Activated naive CD8-positive, alpha-beta T cell (primary cell): ENCODE data around the gene CFAP57.

Experiments
- H3K27ac Mint-ChIP-seq: one replicate; pipeline ENCODE4 v1.8.0; 2021; ENCODE audit warnings: mixed read lengths
- H3K27me3 Mint-ChIP-seq: one replicate; pipeline ENCODE4 v1.8.0; 2021; ENCODE audit warnings: mixed read lengths
- H3K36me3 Mint-ChIP-seq: one replicate; pipeline ENCODE4 v1.8.0; 2021; ENCODE audit warnings: mixed read lengths
- H3K4me1 Mint-ChIP-seq: one replicate; pipeline ENCODE4 v1.8.0; 2021; ENCODE audit warnings: low read depth, mixed read lengths
- H3K4me3 Mint-ChIP-seq: one replicate; pipeline ENCODE4 v1.8.0; 2021; ENCODE audit warnings: mild to moderate bottlenecking, mixed read lengths
- H3K9me3 Mint-ChIP-seq: one replicate; pipeline ENCODE4 v1.8.0; 2021; ENCODE audit warnings: low read depth, mixed read lengths

CFAP57 gene

GRCh38 chr1:43229826-43230780 is 58.0 kb downstream of the CFAP57 start:
- Mint-ChIP-seq H3K4me1 (no peaks in the 10 kb centered on the region), H3K27ac (no peak overlapping the region), H3K9me3 (no peaks in the 10 kb centered on the region), H3K27me3 (peaks cover 2% of the 10 kb centered on the region), H3K4me3 (no peak overlapping the region), H3K36me3 (no peaks in the 10 kb centered on the region)

GRCh38 chr1:43232074-43232473 is 59.9 kb downstream of the CFAP57 start:
- no peak overlapping the region for H3K27ac Mint-ChIP-seq
- no peaks in the 10 kb centered on the region for H3K9me3 Mint-ChIP-seq
- peaks cover 3% of the 10 kb centered on the region for H3K27me3 Mint-ChIP-seq
- H3K36me3 Mint-ChIP-seq, result no peaks in the 10 kb centered on the region
- no peak overlapping the region for H3K4me3 Mint-ChIP-seq
- H3K4me1 Mint-ChIP-seq, result no peaks in the 10 kb centered on the region

GRCh38 chr1:43232482-43232881 is 60.4 kb downstream of the CFAP57 start:
- Mint-ChIP-seq H3K27ac (no peak overlapping the region), H3K9me3 (no peaks in the 10 kb centered on the region), H3K36me3 (no peaks in the 10 kb centered on the region), H3K4me3 (no peak overlapping the region), H3K4me1 (no peaks in the 10 kb centered on the region), H3K27me3 (peaks cover 3% of the 10 kb centered on the region)

- Mint-ChIP-seq H3K4me1 (no peaks in the 10 kb centered on the region), H3K27ac (no peak overlapping the region), H3K36me3 (no peaks in the 10 kb centered on the region), H3K27me3 (peaks cover 3% of the 10 kb centered on the region), H3K4me3 (no peak overlapping the region), H3K9me3 (no peaks in the 10 kb centered on the region)
Observed at GRCh38 chr1:43233631-43234030, 61.5 kb downstream of the CFAP57 start.

- Mint-ChIP-seq H3K27me3 (peaks cover 3% of the 10 kb centered on the region), H3K4me3 (no peak overlapping the region), H3K4me1 (no peaks in the 10 kb centered on the region), H3K27ac (no peak overlapping the region), H3K36me3 (no peaks in the 10 kb centered on the region), H3K9me3 (no peaks in the 10 kb centered on the region)
Observed at GRCh38 chr1:43234267-43234666, 62.1 kb downstream of the CFAP57 start.

- Mint-ChIP-seq H3K27ac (no peak overlapping the region), H3K36me3 (no peaks in the 10 kb centered on the region), H3K27me3 (peaks cover 3% of the 10 kb centered on the region), H3K4me1 (no peaks in the 10 kb centered on the region), H3K9me3 (no peaks in the 10 kb centered on the region), H3K4me3 (no peak overlapping the region)
Observed at GRCh38 chr1:43235040-43235439, 62.9 kb downstream of the CFAP57 start.

- no peak overlapping the region for H3K4me3 Mint-ChIP-seq
- peaks cover 3% of the 10 kb centered on the region for H3K27me3 Mint-ChIP-seq
- H3K9me3 Mint-ChIP-seq, result no peaks in the 10 kb centered on the region
- H3K4me1 Mint-ChIP-seq, result no peaks in the 10 kb centered on the region
- H3K27ac Mint-ChIP-seq, result no peak overlapping the region
- H3K36me3 Mint-ChIP-seq, result no peaks in the 10 kb centered on the region
Observed at GRCh38 chr1:43235451-43236121, 63.5 kb downstream of the CFAP57 start.

GRCh38 chr1:43237121-43237520 is 65.0 kb downstream of the CFAP57 start:
- Mint-ChIP-seq H3K27me3 (peaks cover 3% of the 10 kb centered on the region), H3K4me3 (no peak overlapping the region), H3K27ac (no peak overlapping the region), H3K4me1 (no peaks in the 10 kb centered on the region), H3K36me3 (no peaks in the 10 kb centered on the region), H3K9me3 (no peaks in the 10 kb centered on the region)

- Mint-ChIP-seq H3K9me3 (no peaks in the 10 kb centered on the region), H3K36me3 (no peaks in the 10 kb centered on the region), H3K4me3 (no peak overlapping the region), H3K27me3 (peaks cover 3% of the 10 kb centered on the region), H3K4me1 (no peaks in the 10 kb centered on the region), H3K27ac (no peak overlapping the region)
Observed at GRCh38 chr1:43238085-43238484, 66.0 kb downstream of the CFAP57 start.

- Mint-ChIP-seq H3K4me3 (no peak overlapping the region), H3K36me3 (no peaks in the 10 kb centered on the region), H3K27ac (no peak overlapping the region), H3K9me3 (no peaks in the 10 kb centered on the region), H3K27me3 (peaks cover 3% of the 10 kb centered on the region), H3K4me1 (no peaks in the 10 kb centered on the region)
Observed at GRCh38 chr1:43238991-43239469, 66.9 kb downstream of the CFAP57 start.

- H3K27me3 Mint-ChIP-seq, result peaks cover 3% of the 10 kb centered on the region
- H3K9me3 Mint-ChIP-seq, result no peaks in the 10 kb centered on the region
- no peak overlapping the region for H3K4me3 Mint-ChIP-seq
- H3K36me3 Mint-ChIP-seq, result no peaks in the 10 kb centered on the region
- no peaks in the 10 kb centered on the region for H3K4me1 Mint-ChIP-seq
- H3K27ac Mint-ChIP-seq, result no peak overlapping the region
Observed at GRCh38 chr1:43239484-43239883, 67.4 kb downstream of the CFAP57 start.

GRCh38 chr1:43241413-43241836 is 69.3 kb downstream of the CFAP57 start:
- no peaks in the 10 kb centered on the region for H3K27me3 Mint-ChIP-seq
- H3K36me3 Mint-ChIP-seq, result no peaks in the 10 kb centered on the region
- H3K4me3 Mint-ChIP-seq, result no peak overlapping the region
- no peak overlapping the region for H3K27ac Mint-ChIP-seq
- H3K4me1 Mint-ChIP-seq, result no peaks in the 10 kb centered on the region
- no peaks in the 10 kb centered on the region for H3K9me3 Mint-ChIP-seq

- Mint-ChIP-seq H3K4me3 (no peak overlapping the region), H3K4me1 (no peaks in the 10 kb centered on the region), H3K9me3 (no peaks in the 10 kb centered on the region), H3K27ac (no peak overlapping the region), H3K27me3 (no peaks in the 10 kb centered on the region), H3K36me3 (no peaks in the 10 kb centered on the region)
Observed at GRCh38 chr1:43243299-43243698, 71.2 kb downstream of the CFAP57 start.

- H3K4me1 Mint-ChIP-seq, result no peaks in the 10 kb centered on the region
- no peak overlapping the region for H3K27ac Mint-ChIP-seq
- H3K27me3 Mint-ChIP-seq, result no peaks in the 10 kb centered on the region
- no peaks in the 10 kb centered on the region for H3K36me3 Mint-ChIP-seq
- H3K9me3 Mint-ChIP-seq, result no peaks in the 10 kb centered on the region
- H3K4me3 Mint-ChIP-seq, result no peak overlapping the region
Observed at GRCh38 chr1:43246466-43247213, 74.5 kb downstream of the CFAP57 start.
